CD4-positive, alpha-beta T cell treated with Interleukin-10 for 1 hour (primary cell): Measurements from ENCODE around the gene DHCR7.
"Not testable (repeated sequence)": the region's sequence is repeated elsewhere in the genome, so short reads cannot be mapped to it uniquely, and the experiment has no call there.

Source experiments
- DNase-seq: peaks from one replicate; pipeline ENCODE4 v3.0.0-alpha.2; 2020

The DHCR7 gene

GRCh38 chr11:71436861-71437260 lies 11.3 kb downstream of the DHCR7 start:
- DNase-seq: no peak

GRCh38 chr11:71435278-71435951 lies 12.8 kb downstream of the DHCR7 start:
- no peak for DNase-seq

DNA sequence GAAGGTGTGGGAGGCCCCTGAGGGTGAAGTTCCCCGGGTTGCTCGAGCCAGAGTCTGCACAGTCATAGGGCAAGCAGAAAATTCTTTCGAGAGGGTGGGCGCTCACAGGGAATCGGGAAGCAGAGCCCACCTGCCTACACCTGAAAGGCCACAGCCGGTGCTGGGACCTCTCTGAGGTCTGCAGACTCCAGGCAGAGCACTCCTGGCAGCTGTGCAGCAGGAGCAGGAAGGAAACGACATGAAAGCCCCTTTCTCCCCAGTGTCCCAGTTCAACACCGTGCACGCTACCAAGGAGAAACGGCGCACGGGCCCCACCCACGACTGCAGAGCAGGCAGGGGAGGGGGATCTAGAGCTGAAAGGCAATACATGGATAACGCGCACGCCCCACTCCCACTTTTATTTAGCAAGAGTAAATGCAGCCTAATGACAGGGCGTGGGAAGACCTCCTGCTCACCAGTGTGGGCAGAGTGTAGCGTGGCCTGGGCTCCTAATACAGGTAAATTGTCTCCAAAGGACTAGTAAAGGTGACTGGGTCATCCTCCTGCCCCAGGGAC lies 13.5 kb downstream of the DHCR7 start:
- no peak for DNase-seq

DNA sequence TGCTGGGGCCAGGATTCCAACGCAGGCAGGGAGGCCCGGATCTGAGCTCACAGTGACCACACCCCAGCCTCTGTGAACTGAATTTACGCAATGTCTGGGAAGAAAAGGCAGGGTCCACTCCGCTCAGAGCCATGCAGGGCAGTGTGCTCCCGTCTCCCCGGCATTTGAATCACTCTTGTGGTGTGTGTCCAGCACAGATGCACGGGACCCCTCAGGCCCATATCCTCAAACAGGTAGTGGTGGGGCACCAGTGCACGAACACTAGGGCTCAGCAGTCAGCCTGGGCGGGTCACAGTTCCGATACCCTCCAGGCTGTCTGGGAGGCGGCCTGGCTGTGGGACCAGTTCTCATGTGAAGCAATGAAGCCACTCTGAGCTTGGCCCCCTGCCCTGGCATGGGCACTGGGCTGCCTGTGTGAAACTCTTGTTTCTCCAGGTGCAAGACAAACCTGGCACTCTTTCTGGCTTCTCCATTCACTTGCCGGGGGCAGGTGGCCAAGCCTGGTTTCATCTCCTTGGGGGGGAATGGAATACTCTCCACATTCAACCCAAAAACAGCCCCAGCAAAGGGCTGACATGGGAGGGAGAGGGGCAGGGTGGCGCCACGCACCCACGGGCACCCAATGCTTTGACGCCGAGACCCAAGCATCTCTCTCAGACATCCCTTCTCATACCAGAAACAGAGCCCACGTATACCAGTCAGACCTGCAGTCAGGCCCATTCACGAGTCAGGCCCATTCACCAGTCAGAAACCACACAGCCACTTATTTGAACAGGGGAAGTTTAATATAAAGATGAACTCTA lies 14.3 kb downstream of the DHCR7 start:
- no peak for DNase-seq

- DNase-seq: no peak
Measured at GRCh38 chr11:71432761-71433647, 15.2 kb downstream of the DHCR7 start.

GRCh38 chr11:71431271-71431670 lies 16.9 kb downstream of the DHCR7 start:
- DNase-seq: no peak

DNA sequence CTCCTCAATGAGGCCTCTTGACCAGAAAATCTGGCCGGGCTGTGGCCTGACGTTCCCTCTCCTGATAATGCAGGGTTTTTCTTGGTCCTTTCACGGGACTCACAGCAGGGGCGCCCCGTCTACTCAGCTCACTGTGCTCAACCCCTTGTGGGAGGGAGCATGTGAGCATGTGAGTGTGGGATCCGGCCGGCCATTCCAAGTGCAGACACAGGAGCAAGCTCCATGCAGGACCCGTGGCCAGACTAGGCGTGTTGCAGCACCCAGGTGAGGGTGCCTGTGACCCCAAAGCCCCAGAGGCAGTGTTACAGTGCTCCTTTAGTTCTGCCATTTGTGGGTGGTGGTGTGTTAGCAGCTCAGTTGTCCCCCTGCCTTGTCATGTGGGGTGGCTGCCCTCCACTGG lies 18.0 kb downstream of the DHCR7 start:
- no peak for DNase-seq

GRCh38 chr11:71429701-71430100 lies 18.5 kb downstream of the DHCR7 start:
- DNase-seq: no peak

DNA sequence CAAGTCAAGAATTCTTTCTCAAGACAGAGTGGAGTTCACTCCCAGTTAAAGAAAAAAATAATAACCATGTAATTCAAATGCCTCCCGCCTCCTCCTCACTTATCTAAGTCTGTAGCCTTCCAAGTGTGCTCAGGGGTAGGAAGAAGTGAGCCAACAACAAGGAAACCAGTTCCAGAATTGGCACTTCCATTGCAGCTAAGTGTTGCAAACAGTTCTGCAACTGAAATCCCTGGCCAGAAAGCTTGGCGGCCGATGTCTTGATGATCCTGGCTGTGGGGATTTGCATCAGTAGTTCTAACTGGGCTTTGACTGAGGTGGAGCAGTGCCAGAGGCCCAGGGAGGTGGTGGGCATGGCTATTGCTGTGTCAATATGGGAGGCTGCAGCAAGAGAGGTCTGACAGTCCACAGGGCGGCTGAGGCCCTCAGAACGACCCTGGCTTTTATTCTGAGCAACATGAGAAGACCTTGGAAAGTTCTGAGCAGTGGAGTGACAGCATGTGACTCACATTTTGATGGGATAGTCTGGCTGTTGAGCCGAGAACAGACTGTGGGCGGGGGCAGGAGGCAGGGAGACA lies 19.2 kb downstream of the DHCR7 start:
- DNase-seq: no peak

DNA sequence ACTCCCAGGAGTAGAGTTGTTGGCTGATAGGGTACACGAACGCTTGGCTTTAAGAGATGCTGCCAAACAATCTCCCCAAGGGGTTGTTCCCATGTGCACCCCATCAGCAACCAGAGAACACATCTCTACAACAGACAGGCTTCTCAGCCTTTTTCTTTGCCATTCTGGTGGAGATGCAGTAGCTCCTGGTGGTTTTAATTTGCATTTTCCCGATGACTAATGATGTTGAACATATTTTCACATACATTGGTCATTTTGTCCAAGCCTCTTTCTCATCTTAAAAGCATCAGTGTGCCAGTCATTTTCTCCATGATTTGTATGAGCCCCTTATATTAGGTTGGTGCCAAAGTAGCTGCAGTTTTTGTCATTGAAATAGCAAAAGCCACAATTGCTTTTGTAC lies 21.8 kb downstream of the DHCR7 start:
- no peak for DNase-seq

DNA sequence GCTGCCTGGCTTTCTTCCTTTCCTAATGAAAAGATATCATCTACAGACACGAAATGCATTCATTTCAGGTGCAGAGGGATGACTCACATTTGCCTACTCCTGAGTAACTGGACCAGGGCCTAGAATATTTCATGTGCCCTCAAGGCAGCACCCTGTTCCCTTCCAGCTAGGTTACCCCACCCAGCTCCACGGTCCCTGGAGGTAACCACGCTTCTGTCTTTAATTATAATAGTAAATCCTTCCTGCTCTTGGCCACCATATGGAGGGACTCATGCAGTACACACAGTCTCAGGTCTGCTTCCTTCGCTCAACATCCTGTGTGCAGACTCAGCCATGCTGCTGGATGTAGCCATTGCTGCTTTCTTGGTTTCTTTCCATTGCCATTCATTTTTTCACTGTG lies 22.3 kb downstream of the DHCR7 start:
- DNase-seq: no peak

GRCh38 chr11:71425409-71425808 lies 22.8 kb downstream of the DHCR7 start:
- DNase-seq: no peak

GRCh38 chr11:71423181-71423790 lies 24.9 kb downstream of the DHCR7 start:
- no peak for DNase-seq

GRCh38 chr11:71422318-71422717 lies 25.9 kb downstream of the DHCR7 start:
- not testable (repeated sequence) for DNase-seq

DNA sequence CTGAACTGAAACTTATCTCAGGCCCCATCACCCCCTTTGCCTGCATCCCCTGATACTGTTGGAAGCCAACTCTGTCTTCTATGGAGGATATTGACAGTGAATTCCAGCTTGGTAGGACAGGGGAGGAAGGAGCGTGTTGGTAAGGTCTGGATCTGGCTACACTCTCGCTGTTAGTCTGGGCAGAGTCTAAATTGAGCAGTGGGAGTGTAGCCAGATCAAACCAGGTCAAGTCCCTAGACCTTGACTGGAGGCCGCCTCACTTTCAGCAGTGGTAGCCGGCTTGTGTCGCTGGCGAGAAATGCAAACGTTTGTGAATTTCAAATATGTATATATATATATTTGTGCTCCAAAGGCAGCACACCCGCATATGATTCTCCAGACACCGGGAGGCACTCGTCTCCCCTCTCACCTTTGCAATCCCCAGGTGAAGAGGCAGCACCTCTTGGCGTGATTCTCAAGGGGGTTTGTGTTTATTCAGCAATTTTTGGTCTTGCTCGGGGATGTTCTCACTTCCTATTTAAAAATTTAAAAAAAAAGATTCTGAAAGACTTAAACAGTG lies 26.7 kb downstream of the DHCR7 start:
- no peak for DNase-seq

DNA sequence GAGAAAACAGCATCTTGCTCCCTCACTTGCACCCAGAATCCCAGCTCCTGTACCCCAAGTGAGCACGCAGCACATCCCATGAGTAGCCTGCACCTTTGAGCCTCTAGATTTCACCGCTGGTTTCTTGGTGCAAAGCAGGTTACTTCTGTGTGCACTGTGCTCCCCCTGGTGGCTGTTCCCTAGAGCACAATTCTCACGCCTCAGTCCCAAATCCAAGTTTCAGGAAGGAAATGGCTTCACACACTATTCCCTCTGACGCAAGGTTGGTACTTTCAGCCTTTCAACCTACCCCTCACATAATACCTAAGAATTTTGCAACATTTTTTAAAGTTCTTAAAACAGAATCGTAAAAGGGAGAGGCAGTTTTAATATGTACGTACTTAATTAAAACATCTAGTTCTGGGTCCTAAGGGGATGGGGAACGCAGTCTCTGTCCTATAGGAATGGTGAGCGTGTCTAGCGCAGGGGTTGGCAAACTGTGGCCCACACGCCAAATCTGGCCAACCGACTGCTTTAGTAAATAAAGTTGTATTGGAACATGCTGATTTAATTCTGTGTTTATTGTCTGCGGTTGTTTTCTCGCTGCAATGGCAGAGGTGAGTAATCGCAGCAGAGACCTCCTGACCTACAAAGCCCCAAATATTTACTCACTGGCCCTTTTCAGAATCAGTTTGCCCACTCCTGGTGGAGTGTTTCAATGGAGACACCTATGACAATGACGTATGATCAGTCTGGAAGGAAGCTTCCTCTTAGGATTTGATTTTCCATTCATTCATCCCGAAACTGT lies 27.5 kb downstream of the DHCR7 start:
- no peak for DNase-seq

- no peak for DNase-seq
Measured at GRCh38 chr11:71418643-71419042, 29.6 kb downstream of the DHCR7 start.

GRCh38 chr11:71414645-71415044 lies 33.5 kb downstream of the DHCR7 start:
- DNase-seq: no peak

GRCh38 chr11:71410363-71410966 lies 37.7 kb downstream of the DHCR7 start:
- no peak for DNase-seq

DNA sequence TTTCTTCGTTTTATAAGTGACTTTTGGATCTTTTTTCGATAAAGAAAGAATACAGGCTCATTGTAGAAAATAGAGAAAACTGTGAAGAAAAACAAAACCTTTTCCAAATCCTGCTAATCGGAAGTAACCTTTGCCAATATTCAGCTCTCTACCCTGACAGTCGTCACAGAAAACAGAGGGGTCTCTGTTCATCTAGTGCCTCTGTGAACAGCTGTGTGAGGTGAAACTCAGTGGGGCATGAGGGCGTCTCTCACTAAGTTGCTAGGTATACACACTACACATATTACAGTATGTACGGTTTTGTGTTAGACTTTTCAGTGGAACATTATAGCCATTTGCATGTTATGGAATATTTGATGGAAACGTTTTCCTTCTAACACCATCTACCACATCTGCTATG lies 39.4 kb downstream of the DHCR7 start:
- DNase-seq: no peak

DNA sequence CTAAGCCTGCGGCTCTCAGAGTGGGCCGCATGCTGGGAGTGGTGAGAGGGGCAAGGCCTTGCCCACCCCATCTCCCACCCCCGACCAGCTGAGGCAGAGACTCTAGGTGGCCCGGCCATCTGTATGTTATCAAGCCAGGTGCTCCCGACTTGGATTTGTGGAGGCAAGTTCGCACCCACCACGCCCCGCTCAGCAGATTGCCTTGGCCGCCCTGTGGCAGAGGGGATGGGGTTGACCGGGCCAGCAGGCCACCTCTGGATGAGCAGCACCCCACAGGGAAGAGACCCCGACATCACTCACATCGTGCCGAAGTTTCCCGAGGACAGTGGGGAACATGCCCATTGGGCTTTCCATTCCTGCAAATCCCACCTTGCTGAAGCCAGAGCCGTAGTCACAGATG lies 40.8 kb downstream of the DHCR7 start:
- no peak for DNase-seq
